ENCODE data around the gene SLC37A1.
"Not testable (repeated sequence)": the region's sequence is repeated elsewhere in the genome, so short reads cannot be mapped to it uniquely, and the experiment has no call there.

Gene SLC37A1

GRCh38 chr21:42468491-42469131 lies 45.0 kb upstream of the SLC37A1 start:
- TF ChIP-seq CTCF (IDR thresholded peaks at IDR 0.05; ENCODE audit: borderline replicate concordance, insufficient read depth, low read depth, low read length), result no peak
- no peak overlapping the region for H3K4me3 ChIP-seq (ENCODE audit: low read depth, low read length)

GRCh38 chr21:42469272-42469671 lies 44.4 kb upstream of the SLC37A1 start:
- H3K4me3 ChIP-seq (ENCODE audit: low read depth, low read length), result no peak overlapping the region
- no peak for TF ChIP-seq CTCF (IDR thresholded peaks at IDR 0.05; ENCODE audit: borderline replicate concordance, insufficient read depth, low read depth, low read length)

- not testable (repeated sequence) for H3K4me3 ChIP-seq (ENCODE audit: low read depth, low read length)
These were observed 43.9 kb upstream of the SLC37A1 start for GRCh38 chr21:42469726-42470125.

- TF ChIP-seq CTCF (IDR thresholded peaks at IDR 0.05; ENCODE audit: borderline replicate concordance, insufficient read depth, low read depth, low read length), result no peak
- no peak overlapping the region for H3K4me3 ChIP-seq (ENCODE audit: low read depth, low read length)
These were observed 42.4 kb upstream of the SLC37A1 start for GRCh38 chr21:42471206-42471605.

- TF ChIP-seq CTCF (IDR thresholded peaks at IDR 0.05; ENCODE audit: borderline replicate concordance, insufficient read depth, low read depth, low read length), result no peak
These were observed 41.8 kb upstream of the SLC37A1 start for GRCh38 chr21:42471716-42472330.

GRCh38 chr21:42472521-42472920 lies 41.1 kb upstream of the SLC37A1 start:
- H3K4me3 ChIP-seq (ENCODE audit: low read depth, low read length), result no peak overlapping the region
- no peak for TF ChIP-seq CTCF (IDR thresholded peaks at IDR 0.05; ENCODE audit: borderline replicate concordance, insufficient read depth, low read depth, low read length)

More at GRCh38 chr21:42471716-42472330, 41.8 kb upstream of the SLC37A1 start:
- no peak overlapping the region for H3K4me3 ChIP-seq (ENCODE audit: low read depth, low read length)

GRCh38 chr21:42473498-42474042 lies 40.1 kb upstream of the SLC37A1 start:
- no peak overlapping the region for H3K4me3 ChIP-seq (ENCODE audit: low read depth, low read length)
- no peak for TF ChIP-seq CTCF (IDR thresholded peaks at IDR 0.05; ENCODE audit: borderline replicate concordance, insufficient read depth, low read depth, low read length)

Measured in GM12875 (cell line).